ENCODE results near the gene SNX11. TPM values are rescaled to one million over a fixed set of nuclear protein-coding genes. Genes with fewer than 3 reads are reported as not detected.

Gene SNX11
- total RNA-seq, 1 experiment from 2014 or later, result 26.8 TPM

GRCh38 chr17:48129981-48130380 is 22.4 kb downstream of the SNX11 start:
- Histone ChIP-seq H2AFZ (ENCODE audit: low read depth, low read length, poor library complexity, severe bottlenecking) (no peak overlapping the region), H3K9me2 (ENCODE audit: insufficient read depth) (no peaks in the 10 kb centered on the region), H3K27me3 (ENCODE audit: insufficient read depth, low read length) (no peaks in the 10 kb centered on the region), H3K27ac (ENCODE audit: low read depth, low read length) (no peak overlapping the region), H3K4me3 (replicated peaks in 1 of 2; ENCODE audit: low read depth in 1 of 2, low read length in 2 of 2) (no peak overlapping the region), H3K4me1 (ENCODE audit: control insufficient read depth in 1 of 2, insufficient read depth in 2 of 2, low read length in 2 of 2) (peaks cover 16 to 22% of the 10 kb centered on the region in 2 experiments), H3K79me2 (ENCODE audit: insufficient read depth, low read length) (no peaks in the 10 kb centered on the region), H3K9ac (ENCODE audit: low read length) (no peak overlapping the region), H3K36me3 (ENCODE audit: control insufficient read depth in 1 of 2, insufficient read depth in 2 of 2, low read length in 2 of 2) (0 out of 4 replicates have a peak, but pooled peaks cover 0 to 2% of the 10 kb centered on the region in 2 experiments), H3K9me3 (ENCODE audit: control insufficient read depth in 1 of 2, insufficient read depth in 1 of 2, low read depth in 1 of 2, low read length in 2 of 2) (no peaks in the 10 kb centered on the region), H4K20me1 (ENCODE audit: insufficient read depth) (no peaks in the 10 kb centered on the region), H3K4me2 (ENCODE audit: low read length) (no peak overlapping the region)
- DNase-seq (ENCODE audit: low read depth, low spot score), result no peak
- intact Hi-C loops (cut with micrococcal nuclease), result loop anchor here (5.0 kb wide), 1 partner anchor 288 kb away; the partner anchor contains the start of gene SCRN2
- RAD21 ChIA-PET (ENCODE audit: low non-redundant PET in 1 of 2, low total read pairs in 2 of 2, uncharacterized antibody in 2 of 2, unreplicated experiment in 2 of 2), result interaction anchor here in 1 of 2 experiments (0.9 kb wide), 1 partner anchor 105 kb away, joined by 4 read pairs; no protein-coding TSS in a partner anchor
- CTCF ChIA-PET, result interaction anchor here (0.7 to 11.1 kb wide), 4 partner anchors 24 to 104 kb away, joined by 3 to 171 read pairs (median 30); no protein-coding TSS in a partner anchor
- POLR2A ChIA-PET, result no interaction called here
- TF ChIP-seq REST (IDR thresholded peaks at IDR 0.05; ENCODE audit: low read depth) (no peak), POLR2A (IDR thresholded peaks at IDR 0.05; ENCODE audit: borderline replicate concordance, extremely low read depth, insufficient read depth, insufficient read length) (no peak), FOSL1 (IDR thresholded peaks at IDR 0.05; ENCODE audit: low read depth) (no peak), JUND (IDR thresholded peaks at IDR 0.05) (no peak), CEBPB (IDR thresholded peaks at IDR 0.05; ENCODE audit: low read depth) (no peak), YY1 (IDR thresholded peaks at IDR 0.05; ENCODE audit: extremely low read depth, insufficient replicate concordance, low read depth, low read length) (no peak), EZH2 (IDR thresholded peaks at IDR 0.05) (no peak)
- BruUV-seq (replicated peaks), result no TSS peak
- no peak for ATAC-seq
